Thyroid gland (tissue), 4 donors: ENCODE measurements around the gene DAZAP2. TPM values are rescaled to one million over a fixed set of nuclear protein-coding genes. Genes with fewer than 3 reads are reported as not detected.
"Not testable (repeated sequence)": the region's sequence is repeated elsewhere in the genome, so short reads cannot be mapped to it uniquely, and the experiment has no call there.

Experiments
- DNase-seq, 2 donors: peaks; one replicate each; pipeline ENCODE4 v3.0.0-alpha.2; 2019
- H3K27ac ChIP-seq, 3 donors: fragments of 200-600 bp; sonication (generic); 1 replicate in 2 of 3; 2 replicates in 1 of 3; pipeline ENCODE4 v1.5.1; 2016 to 2019; ENCODE audit warnings: mild to moderate bottlenecking in 1 of 3, moderate library complexity in 1 of 3
- H3K27me3 ChIP-seq: fragments of 200-600 bp; sonication (generic); one replicate; pipeline ENCODE4 v1.5.1; 2019
- H3K36me3 ChIP-seq, 2 donors: fragments of 200-600 bp; sonication (generic); one replicate each; pipeline ENCODE4 v1.5.1; 2016 to 2019
- H3K4me1 ChIP-seq, 2 donors: fragments of 200-600 bp; sonication (generic); one replicate each; pipeline ENCODE4 v1.5.1; 2017 to 2019
- H3K4me3 ChIP-seq, 3 donors: fragments of 200-600 bp; sonication (generic); replicated peaks in 1 of 3; 1 replicate in 2 of 3; 2 replicates in 1 of 3; pipeline ENCODE4 v1.5.1; 2016; ENCODE audit warnings: mild to moderate bottlenecking in 1 of 3
- H3K9me3 ChIP-seq: fragments of 200-600 bp; sonication (generic); one replicate; pipeline ENCODE4 v1.5.1; 2017
- CTCF ChIP-seq, 6 experiments: fragments of 200-600 bp in 3 of 6; fragments of 450-650 bp in 3 of 6; sonication (generic) in 3 of 6; IDR thresholded peaks; one replicate each; pipeline ENCODE4 v1.5.1; 2016 to 2019; ENCODE audit warnings: antibody characterized with exemption in 6 of 6, mild to moderate bottlenecking in 2 of 6, inconsistent platforms in 1 of 6, moderate library complexity in 1 of 6
- POLR2A ChIP-seq, 2 donors: fragments of 450-650 bp; IDR thresholded peaks; one replicate each; pipeline ENCODE4 v1.6.1; 2017; ENCODE audit warnings: antibody characterized with exemption in 2 of 2, mild to moderate bottlenecking in 2 of 2, moderate library complexity in 1 of 2
- WGBS, 2 donors: methylation state at CpG; one replicate each; pipeline ENCODE4 v1.1.5; 2017; 5-methylcytosine and 5-hydroxymethylcytosine counted together
- intact Hi-C: fragments of 100-400 bp; cut with DNase I; formaldehyde crosslinking; loops from one replicate; pipeline ENCODE4 v1.15.1; 2023
- total RNA-seq, 4 donors: library from RNA; depleted of rRNA; stranded (reverse); fragments of >200 nt; gene quantifications; one replicate each; pipeline ENCODE4 v1.2.3, GENCODE V29; 2016

The DAZAP2 gene
- total RNA-seq, 4 donors from 2014 or later, result 238 to 452 (median 323) TPM

DNA sequence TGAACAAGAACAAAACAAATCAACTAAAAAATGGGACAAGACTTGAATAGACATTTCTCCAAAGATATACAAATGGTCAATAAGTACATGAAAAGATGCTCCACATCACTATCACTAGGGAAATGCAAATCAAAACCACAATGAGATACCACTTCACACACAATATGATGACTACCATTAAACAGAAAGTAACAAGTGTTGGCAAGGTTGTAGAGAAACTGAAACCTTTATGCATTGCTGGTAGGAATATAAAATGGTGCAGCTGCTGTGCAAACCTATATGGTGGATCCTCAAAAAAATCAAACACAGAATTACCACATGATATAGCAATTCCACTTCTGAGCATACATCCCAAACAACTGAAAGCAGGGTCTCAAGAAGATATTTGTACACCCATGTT lies 26.4 kb downstream of the DAZAP2 start:
- TF ChIP-seq CTCF (IDR thresholded peaks at IDR 0.05) (no peak), POLR2A (IDR thresholded peaks at IDR 0.05) (no peak)
- intact Hi-C loops, result loop anchor here (5.0 kb wide), 2 partner anchors 77 to 267 kb away; no protein-coding TSS in a partner anchor
- no peaks in the 10 kb centered on the region for H3K36me3 ChIP-seq
- no peak overlapping the region for H3K27ac ChIP-seq
- DNase-seq, result no peak
- H3K4me1 ChIP-seq, result peaks cover 3 to 8% of the 10 kb centered on the region in 2 donors
- H3K27me3 ChIP-seq, result no peaks in the 10 kb centered on the region
- H3K9me3 ChIP-seq, result no peaks in the 10 kb centered on the region
- H3K4me3 ChIP-seq, result no peak overlapping the region

DNA sequence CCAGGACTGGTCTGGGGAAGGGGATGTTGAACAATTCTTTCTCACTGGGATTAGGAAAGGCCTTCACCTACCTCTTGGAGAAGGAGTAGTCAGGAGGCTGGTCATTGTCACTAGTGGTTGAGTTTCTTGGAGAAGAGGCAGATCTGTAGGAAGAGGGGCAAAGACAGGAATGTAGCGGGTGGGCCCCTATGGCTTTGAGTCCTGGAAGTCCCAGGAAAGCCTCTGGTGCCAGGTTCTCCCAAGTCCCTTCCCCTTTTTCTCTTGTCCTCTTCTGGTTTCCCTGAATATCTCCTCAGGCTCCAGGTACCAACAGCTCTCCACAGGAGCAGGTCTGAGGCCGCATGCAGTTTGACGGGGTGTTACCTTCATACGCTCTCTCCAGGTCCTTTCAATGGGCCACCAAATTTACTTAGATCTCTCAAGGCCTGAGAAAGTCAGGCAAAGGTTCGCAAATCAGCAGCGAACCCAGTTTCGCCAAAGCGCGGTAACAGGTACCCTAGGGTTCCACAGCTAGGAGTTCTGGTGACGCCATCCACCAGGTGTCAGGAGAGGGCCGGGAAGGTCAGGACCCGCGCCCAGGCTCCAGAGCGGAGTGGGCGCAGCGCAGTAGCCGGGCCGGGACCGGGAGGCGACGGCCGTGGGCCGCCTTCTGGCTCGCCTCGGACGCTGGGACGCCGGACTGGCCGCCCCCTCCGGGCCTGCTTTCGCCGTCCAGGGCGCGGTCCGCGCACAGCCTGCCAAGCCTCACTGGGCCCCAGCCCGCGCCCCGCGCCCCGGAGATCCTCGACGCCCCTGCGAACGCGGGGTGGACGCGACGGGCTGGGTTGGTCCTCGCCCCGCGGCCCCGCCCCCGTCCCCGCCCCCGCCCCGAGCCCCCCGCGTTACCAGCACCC lies 30.8 kb downstream of the DAZAP2 start:
- intact Hi-C loops, result loop anchor here (5.0 kb wide), 2 partner anchors 73 to 263 kb away; no protein-coding TSS in a partner anchor
- Histone ChIP-seq H3K27me3 (no peaks in the 10 kb centered on the region), H3K4me1 (peaks cover 9% of the 10 kb centered on the region in 2 donors), H3K4me3 (peak overlapping the region in 2 of 3 donors; percentile 49 to 63), H3K9me3 (no peaks in the 10 kb centered on the region), H3K27ac (peak overlapping the region in 2 of 3 donors; percentile 61 to 73), H3K36me3 (no peaks in the 10 kb centered on the region)
- DNase-seq, result peak; percentile 58 to 64
- TF ChIP-seq POLR2A (IDR thresholded peaks at IDR 0.05), result no peak
- TF ChIP-seq CTCF (IDR thresholded peaks at IDR 0.05), result peak in 4 of 6 experiments; percentile 26 to 49 (median 34)
- WGBS, 2 donors, result 43 to 57% methylated on average over 6 to 10 of the region's 59 CpGs

- Histone ChIP-seq H3K27ac (peak within 1 kb of the TSS in 2 of 3 donors; percentile 61 to 73), H3K4me1 (peaks cover 9% of the 10 kb centered on the region in 2 donors), H3K36me3 (no peaks in the 10 kb centered on the region), H3K4me3 (peak within 1 kb of the TSS in 2 of 3 donors; percentile 49 to 63), H3K9me3 (no peaks in the 10 kb centered on the region), H3K27me3 (no peaks in the 10 kb centered on the region)
- TF ChIP-seq POLR2A (IDR thresholded peaks at IDR 0.05) (no peak), CTCF (IDR thresholded peaks at IDR 0.05) (no peak)
- WGBS, 2 donors, result 1 to 2% methylated on average over 23 of the region's 83 CpGs
- peak; percentile 82 to 83 for DNase-seq
- intact Hi-C loops, result no loop called here
Observed at GRCh38 chr12:51270067-51270950, 31.7 kb downstream of the DAZAP2 start, which contains the start of gene SMAGP. TSS of gene SMAGP (minus strand) at chr12:51270415. CDS start at chr12:51269278, 1,137 bp downstream.

DNA sequence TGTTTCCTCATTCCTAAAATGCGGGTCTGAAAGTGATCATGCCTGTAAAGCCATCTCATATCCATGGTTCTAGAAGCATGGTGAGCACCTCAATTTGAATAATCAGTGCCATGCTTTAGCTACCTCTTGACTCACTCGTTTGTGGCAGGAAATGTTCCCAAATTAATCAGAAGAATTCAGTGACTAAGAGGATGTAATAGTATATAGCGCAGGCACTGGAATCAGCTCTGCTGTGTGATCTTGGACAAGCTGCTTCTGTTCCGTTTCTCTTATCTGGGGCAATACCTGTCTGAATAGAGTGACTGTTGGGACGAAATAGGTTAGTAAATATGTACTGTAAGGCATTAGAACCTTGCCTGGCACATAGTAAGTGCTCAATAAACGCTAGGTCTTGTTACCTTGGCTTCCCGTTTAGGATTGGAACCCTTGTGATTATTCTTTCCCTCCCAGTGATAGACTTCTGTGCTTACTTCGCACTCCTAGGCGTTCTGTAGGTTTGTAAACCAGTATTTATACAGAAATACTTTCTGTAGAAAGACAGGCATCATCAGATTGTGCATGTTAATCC lies 32.4 kb downstream of the DAZAP2 start:
- TF ChIP-seq CTCF (IDR thresholded peaks at IDR 0.05), result no peak
- TF ChIP-seq POLR2A (IDR thresholded peaks at IDR 0.05), result no peak
- intact Hi-C loops, result no loop called here
- H3K27ac ChIP-seq, result peak overlapping the region in 2 of 3 donors; percentile 61 to 73

DNA sequence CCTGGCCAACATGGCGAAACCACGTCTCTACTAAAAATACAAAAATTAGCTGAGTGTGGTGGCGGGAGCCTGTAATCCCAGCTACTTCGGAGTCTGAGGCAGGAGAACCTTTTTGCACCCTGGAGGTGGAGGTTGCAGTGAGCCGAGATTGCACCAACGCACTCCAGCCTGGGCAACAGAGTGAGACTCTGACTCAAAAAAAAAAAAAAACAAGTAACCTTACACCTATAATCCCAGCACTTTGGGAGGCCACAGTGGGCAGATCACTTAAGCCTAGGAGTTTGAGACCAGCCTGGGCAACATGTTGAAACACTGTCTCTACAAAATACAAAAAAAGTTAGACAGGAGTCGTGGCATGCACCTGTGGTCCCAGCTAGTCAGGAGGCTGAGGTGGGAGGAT lies 34.2 kb downstream of the DAZAP2 start:
- H3K36me3 ChIP-seq, H3K9me3 ChIP-seq, H3K27ac ChIP-seq, H3K4me3 ChIP-seq, DNase-seq, H3K27me3 ChIP-seq, H3K4me1 ChIP-seq, intact Hi-C loops: not testable (repeated sequence)
- 89 to 94% methylated on average over 7 of the region's 7 CpGs for WGBS, 2 donors

More for the DNA sequence above, 32.4 kb downstream of the DAZAP2 start:
- no peaks in the 10 kb centered on the region for H3K36me3 ChIP-seq
- H3K4me3 ChIP-seq, result peak overlapping the region in 1 of 3 donors; percentile 63
- no peaks in the 10 kb centered on the region for H3K27me3 ChIP-seq
- no peak for DNase-seq
- H3K4me1 ChIP-seq, result peaks cover 9% of the 10 kb centered on the region in 2 donors
- 60 to 65% methylated on average over 9 of the region's 9 CpGs for WGBS, 2 donors
- H3K9me3 ChIP-seq, result no peaks in the 10 kb centered on the region
